ENCODE measurements around the gene CLEC4G. TPM values are rescaled to one million over a fixed set of nuclear protein-coding genes. Genes with fewer than 3 reads are reported as not detected.

CLEC4G gene
- total RNA-seq, 1 experiment from 2014 or later, result not detected

- no peak for TF ChIP-seq CTCF (IDR thresholded peaks at IDR 0.05; ENCODE audit: unreplicated experiment)
- Mint-ChIP-seq H3K27me3 (ENCODE audit: unreplicated experiment) (peaks cover 51% of the 10 kb centered on the region), H3K9me3 (ENCODE audit: low read depth, unreplicated experiment) (no peaks in the 10 kb centered on the region), H3K36me3 (ENCODE audit: insufficient read depth, unreplicated experiment) (peaks cover 35% of the 10 kb centered on the region), H3K4me1 (ENCODE audit: low read depth, unreplicated experiment) (peaks cover 8% of the 10 kb centered on the region), H3K4me3 (ENCODE audit: low read depth, unreplicated experiment) (peak overlapping the region; percentile 85), H3K27ac (ENCODE audit: unreplicated experiment) (peak overlapping the region; percentile 20)
- CTCF ChIA-PET, result interaction anchor here (0.6 to 2.1 kb wide), 11 partner anchors 30 to 262 kb away, joined by 3 to 51 read pairs (median 4); partner anchors contain the start of genes PET100, TIMM44 and XAB2
- peak; percentile 59 for DNase-seq
- intact Hi-C loops (cut with micrococcal nuclease; ENCODE audit: unreplicated experiment), result loop anchor here (2.0 kb wide), 2 partner anchors 113 to 117 kb away; no protein-coding TSS in a partner anchor
- no TSS peak for BruUV-seq (replicated peaks)
These were observed 50.4 kb downstream of the CLEC4G start for GRCh38 chr19:7681340-7682174.

GRCh38 chr19:7680606-7681339 is 51.1 kb downstream of the CLEC4G start, which contains the start of gene TRAPPC5:
Gene TRAPPC5, plus strand, starts transcription at chr19:7680833. Its CDS starts 1,421 bp downstream, at chr19:7682254.
- H3K27ac Mint-ChIP-seq (ENCODE audit: unreplicated experiment), result peak within 1 kb of the TSS; percentile 20
- H3K9me3 Mint-ChIP-seq (ENCODE audit: low read depth, unreplicated experiment), result no peaks in the 10 kb centered on the region
- peak; percentile 88 for TF ChIP-seq CTCF (IDR thresholded peaks at IDR 0.05; ENCODE audit: unreplicated experiment)
- no TSS peak for BruUV-seq (replicated peaks)
- intact Hi-C loops (cut with micrococcal nuclease; ENCODE audit: unreplicated experiment), result loop anchor here (2.0 kb wide), 2 partner anchors 112 to 118 kb away; no protein-coding TSS in a partner anchor
- DNase-seq, result peak; percentile 81
- H3K36me3 Mint-ChIP-seq (ENCODE audit: insufficient read depth, unreplicated experiment), result peaks cover 33% of the 10 kb centered on the region
- peaks cover 51% of the 10 kb centered on the region for H3K27me3 Mint-ChIP-seq (ENCODE audit: unreplicated experiment)
- peak within 1 kb of the TSS; percentile 85 for H3K4me3 Mint-ChIP-seq (ENCODE audit: low read depth, unreplicated experiment)
- H3K4me1 Mint-ChIP-seq (ENCODE audit: low read depth, unreplicated experiment), result peaks cover 7% of the 10 kb centered on the region
- CTCF ChIA-PET, result interaction anchor here (0.6 to 2.1 kb wide), 10 partner anchors 31 to 262 kb away, joined by 3 to 51 read pairs (median 4); partner anchors contain the start of genes PET100, TIMM44 and XAB2

- no peak for DNase-seq
- H3K27ac Mint-ChIP-seq (ENCODE audit: unreplicated experiment), result no peak overlapping the region
- H3K4me3 Mint-ChIP-seq (ENCODE audit: low read depth, unreplicated experiment), result peak overlapping the region; percentile 85
- intact Hi-C loops (cut with micrococcal nuclease; ENCODE audit: unreplicated experiment), result loop anchor here (2.0 kb wide), 2 partner anchors 111 to 119 kb away; no protein-coding TSS in a partner anchor
- no TSS peak for BruUV-seq (replicated peaks)
- no peaks in the 10 kb centered on the region for H3K4me1 Mint-ChIP-seq (ENCODE audit: low read depth, unreplicated experiment)
- H3K36me3 Mint-ChIP-seq (ENCODE audit: insufficient read depth, unreplicated experiment), result peaks cover 25% of the 10 kb centered on the region
- no peak for TF ChIP-seq CTCF (IDR thresholded peaks at IDR 0.05; ENCODE audit: unreplicated experiment)
- H3K27me3 Mint-ChIP-seq (ENCODE audit: unreplicated experiment), result peaks cover 48% of the 10 kb centered on the region
- CTCF ChIA-PET, result interaction anchor here (0.8 to 2.1 kb wide), 7 partner anchors 31 to 120 kb away, joined by 3 to 51 read pairs (median 4); partner anchors contain the start of genes PET100 and XAB2
- H3K9me3 Mint-ChIP-seq (ENCODE audit: low read depth, unreplicated experiment), result no peaks in the 10 kb centered on the region
These were observed 51.9 kb downstream of the CLEC4G start for GRCh38 chr19:7679771-7680605.

Data from Calu3 (cell line).